T follicular helper cell (primary cell): Measurements from ENCODE around the gene RXRA.

Source experiments
- DNase-seq: peaks from one replicate; pipeline ENCODE4 v3.0.0-alpha.2; 2020; ENCODE audit warnings: low read depth

Gene RXRA

GRCh38 chr9:134453776-134454475, 127.7 kb downstream of the RXRA start:
- DNase-seq, result no peak

DNA sequence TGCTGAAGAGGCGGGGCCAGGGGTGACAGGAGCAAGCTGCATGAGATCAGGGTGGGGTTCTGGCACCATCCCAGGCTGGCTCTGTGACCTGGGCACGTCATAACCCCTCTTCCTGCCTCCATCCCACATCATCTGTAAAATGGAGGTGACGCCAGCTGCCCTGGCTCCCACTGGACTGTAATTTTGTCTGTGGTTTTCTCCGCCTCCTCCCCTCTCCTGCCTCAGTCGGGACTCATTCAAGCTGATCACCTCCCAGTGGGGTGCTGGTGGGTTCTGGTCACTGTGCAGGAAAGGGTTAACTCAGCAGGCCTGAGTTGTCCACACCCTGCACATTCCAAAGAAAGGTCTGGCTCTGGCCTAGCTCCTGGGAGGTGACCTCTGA, 128.2 kb downstream of the RXRA start:
- DNase-seq, result no peak

GRCh38 chr9:134455021-134455471, 128.8 kb downstream of the RXRA start:
- no peak for DNase-seq

GRCh38 chr9:134455537-134455933, 129.3 kb downstream of the RXRA start:
- no peak for DNase-seq

- DNase-seq, result peak; percentile 59
Measured at GRCh38 chr9:134455934-134456755, 129.9 kb downstream of the RXRA start.

GRCh38 chr9:134456756-134457305, 130.6 kb downstream of the RXRA start:
- no peak for DNase-seq

DNA sequence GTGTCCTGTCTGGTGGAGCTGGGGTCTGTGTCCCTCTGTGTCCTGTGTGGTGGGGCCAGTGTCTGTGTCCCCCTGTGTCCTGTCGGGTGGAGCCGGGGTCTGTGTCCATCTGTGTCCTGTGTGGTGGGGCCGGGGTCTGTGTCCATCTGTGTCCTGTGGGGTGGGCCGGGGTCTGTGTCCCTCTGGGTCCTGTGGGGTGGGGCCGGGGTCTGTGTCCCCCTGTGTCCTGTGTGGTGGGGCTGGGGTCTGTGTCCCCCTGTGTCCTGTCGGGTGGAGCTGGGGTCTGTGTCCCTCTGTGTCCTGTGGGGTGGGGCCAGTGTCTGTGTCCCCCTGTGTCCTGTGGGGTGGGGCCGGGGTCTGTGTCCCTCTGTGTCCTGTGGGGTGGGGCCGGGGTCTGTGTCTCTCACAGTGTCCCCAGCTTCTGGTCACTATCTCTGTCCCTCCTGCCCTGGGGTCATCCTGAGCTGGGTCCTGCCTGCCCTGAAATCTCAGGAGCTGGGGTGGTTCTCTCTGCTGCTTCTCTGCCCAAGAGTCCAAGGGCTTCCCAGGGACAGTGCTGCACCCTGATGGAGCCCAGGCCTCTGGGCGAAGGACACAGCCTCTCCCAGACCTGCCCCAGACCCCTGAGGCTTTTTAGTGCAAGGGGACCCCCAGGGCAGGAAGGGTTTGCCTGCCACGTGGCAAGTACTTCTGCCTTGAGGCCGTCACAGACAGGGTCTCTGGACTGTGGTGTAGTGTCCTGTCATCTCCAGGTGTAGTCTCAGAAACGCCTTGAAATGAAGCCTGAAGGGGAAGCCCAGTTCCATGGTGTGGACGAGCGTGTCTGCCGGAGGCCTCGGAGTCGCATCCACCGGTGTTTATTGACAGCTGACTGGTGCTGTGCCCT, 131.3 kb downstream of the RXRA start:
- no peak for DNase-seq

DNA sequence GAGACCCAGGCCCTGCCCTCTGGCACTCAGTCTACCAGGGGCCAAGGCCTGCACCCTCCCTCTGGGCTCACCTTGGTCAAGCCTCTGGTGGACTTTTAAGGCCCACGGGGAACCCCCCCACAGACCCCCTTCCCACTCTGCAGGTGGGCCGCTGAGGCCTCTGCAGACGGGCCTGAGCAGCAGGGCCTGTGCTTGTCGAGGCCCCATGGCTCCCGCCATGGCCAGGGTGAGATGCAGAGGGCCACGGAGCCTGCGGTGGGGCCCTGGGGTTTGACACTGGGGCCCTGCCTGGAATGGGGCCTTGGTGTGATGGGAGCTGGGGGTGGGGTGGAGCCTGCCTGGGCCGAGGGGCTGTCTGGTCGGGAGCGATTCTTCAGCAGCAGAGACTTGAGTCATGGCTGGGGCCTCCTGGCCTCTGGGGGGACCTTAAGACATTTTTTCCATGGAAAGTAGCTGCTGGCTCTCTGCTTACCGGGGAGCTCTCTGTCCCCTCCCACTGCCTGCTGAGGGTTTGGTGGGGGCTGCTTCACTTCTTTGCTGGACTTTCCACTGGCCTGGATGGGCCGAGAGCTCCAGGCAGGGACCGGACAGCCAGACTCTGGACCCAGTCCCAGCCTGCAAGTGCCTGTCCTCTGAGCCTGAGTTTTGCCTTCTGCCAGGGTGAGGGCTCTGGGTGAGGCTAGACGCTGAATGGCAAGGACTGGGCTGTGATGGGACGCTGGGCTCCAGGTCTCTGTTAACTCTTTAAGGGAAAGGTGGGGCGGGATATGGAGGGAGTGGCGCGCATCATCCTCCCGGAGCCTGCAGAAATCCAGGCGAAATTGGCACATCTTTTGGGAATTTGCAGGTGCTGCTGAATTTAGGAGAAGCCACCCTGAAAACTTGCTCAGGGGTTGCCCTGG, 132.2 kb downstream of the RXRA start:
- no peak for DNase-seq

GRCh38 chr9:134459164-134459563, 132.9 kb downstream of the RXRA start:
- DNase-seq, result no peak

DNA sequence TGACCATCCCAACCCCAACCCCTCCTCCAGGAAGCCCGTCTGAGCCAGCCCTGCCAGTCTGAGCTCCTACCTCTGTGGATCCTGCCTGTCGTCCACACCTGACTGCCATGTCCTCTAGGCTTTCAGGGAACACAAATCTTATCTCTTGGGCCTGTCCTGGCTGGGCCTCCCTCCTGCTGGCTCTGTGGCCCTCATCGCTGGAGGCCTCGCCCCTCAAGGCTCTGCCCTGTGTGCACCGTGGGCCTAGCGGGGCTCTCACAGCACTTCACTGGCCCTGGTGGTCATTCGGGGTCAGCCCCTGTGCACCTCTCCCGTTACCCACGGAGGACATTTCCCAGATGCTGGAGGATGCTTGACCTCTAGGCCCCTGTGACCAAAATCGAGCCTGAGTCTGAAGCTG, 133.3 kb downstream of the RXRA start:
- DNase-seq, result no peak

- no peak for DNase-seq
Measured at GRCh38 chr9:134460206-134460605, 134.0 kb downstream of the RXRA start.

GRCh38 chr9:134460896-134461295, 134.6 kb downstream of the RXRA start:
- no peak for DNase-seq

GRCh38 chr9:134461426-134461982, 135.2 kb downstream of the RXRA start:
- no peak for DNase-seq

GRCh38 chr9:134462318-134462717, 136.1 kb downstream of the RXRA start:
- no peak for DNase-seq

- DNase-seq, result no peak
Measured at GRCh38 chr9:134463280-134463679, 137.0 kb downstream of the RXRA start.

DNA sequence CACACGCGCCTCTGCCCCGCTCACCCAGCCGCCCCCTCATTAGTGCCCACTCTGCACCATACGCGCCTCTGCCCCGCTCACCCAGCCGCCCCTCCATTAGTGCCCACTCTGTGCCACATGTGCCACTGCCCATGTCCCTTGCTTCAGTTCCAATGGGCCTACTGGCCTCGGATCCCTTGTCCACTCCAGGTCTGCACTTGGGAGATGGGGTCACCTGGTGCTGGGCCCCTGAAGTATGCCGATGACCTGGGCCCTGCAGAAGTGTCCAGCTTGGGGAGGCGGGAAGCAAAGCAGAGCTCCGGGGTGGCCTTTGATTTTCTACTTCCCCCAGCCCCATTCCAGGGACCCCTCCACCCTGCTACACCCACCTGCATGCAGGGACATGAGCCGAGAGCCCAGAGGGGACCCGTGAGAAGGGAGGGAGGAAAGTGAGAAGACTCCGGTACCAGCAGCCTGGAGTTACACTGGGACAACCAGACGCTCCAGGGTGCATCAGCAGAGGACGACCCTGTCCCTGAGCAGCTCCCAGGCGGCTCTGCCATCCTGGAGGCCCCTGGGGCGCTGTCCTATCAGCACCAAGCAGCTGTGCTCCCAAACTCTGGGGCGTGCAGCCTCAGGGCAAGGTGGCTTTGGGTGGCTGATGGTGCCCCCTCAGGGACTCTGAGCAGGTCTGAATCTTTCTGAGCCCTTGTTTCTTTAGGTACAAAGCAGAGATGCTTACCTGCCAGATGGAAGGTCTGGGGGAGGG, 140.8 kb downstream of the RXRA start:
- no peak for DNase-seq

DNA sequence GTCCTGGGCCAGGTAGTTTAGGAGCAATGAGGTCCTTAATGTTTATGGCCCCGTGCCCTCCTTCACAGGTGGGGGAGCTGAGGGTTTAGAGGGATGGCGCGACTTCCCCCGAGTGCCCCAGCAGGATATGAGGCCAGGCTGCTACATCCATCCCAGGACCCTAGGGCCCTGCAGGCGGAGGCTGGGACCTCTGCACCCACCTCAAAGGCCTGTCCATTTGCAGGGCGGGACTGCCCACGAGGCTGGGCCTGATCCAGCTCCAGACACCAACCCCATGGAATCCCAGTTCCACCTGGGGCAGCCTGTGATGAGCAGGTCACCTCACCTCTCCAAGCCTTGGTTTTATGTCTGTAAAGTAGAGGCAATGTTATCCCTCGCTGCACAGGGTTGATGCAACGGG, 142.1 kb downstream of the RXRA start:
- DNase-seq, result no peak

DNA sequence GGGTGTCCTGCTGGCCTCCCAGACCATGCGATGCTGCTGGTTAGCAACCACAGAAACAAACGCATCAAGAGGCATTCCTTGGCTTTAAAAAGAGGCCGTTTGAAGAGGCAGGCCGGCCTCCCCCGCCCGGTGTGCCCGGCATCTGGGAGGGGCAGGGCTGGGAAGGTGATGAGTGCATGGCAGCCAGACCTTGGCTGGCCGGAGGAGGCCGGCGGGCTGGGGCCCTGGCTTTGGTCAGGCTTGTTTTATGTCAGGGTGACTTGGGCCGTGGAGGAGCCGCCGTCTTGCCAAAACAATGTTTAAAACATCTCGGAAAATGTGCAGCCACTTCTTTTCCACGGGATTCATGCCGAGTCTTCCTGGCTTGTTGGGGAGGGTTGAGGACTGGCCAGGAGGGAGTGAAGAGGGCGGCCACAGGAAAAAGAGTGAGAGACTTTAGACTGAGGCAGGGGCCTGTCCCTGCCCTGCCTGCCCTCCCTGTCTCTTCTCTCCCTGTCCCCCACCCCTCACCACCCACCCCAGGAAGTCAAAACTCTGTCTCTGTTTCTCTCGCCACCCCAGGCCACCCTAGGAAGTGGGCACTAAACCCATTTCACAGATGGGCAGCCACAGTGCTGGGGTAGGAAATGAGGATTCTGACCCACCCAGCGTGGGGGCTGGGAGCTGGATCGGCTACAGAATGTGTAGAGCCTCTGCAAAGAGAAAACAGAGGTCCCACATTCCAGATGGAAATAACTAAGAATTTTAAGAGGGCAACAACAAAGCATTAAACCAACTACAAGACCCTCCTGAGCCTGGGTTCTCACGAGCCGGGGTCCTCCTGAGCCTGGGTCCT, 143.0 kb downstream of the RXRA start:
- no peak for DNase-seq

- no peak for DNase-seq
Measured at GRCh38 chr9:134472256-134472655, 146.0 kb downstream of the RXRA start.
